ENCODE measurements around the gene KRTAP10-4. TPM values are rescaled to one million over a fixed set of nuclear protein-coding genes. Genes with fewer than 3 reads are reported as not detected.
"Not testable (repeated sequence)": the region's sequence is repeated elsewhere in the genome, so short reads cannot be mapped to it uniquely, and the experiment has no call there.

The KRTAP10-4 gene
- total RNA-seq, 4 donors from 2014 or later, result not detected

- H3K36me3 ChIP-seq, result no peaks in the 10 kb centered on the region
- H3K9me3 ChIP-seq, result peaks cover 0 to 24% (median 0%) of the 10 kb centered on the region in 4 donors
- DNase-seq (ENCODE audit: low spot score in 2 of 2), result no peak
- TF ChIP-seq POLR2A (IDR thresholded peaks at IDR 0.05), result no peak
- TF ChIP-seq EP300 (IDR thresholded peaks at IDR 0.05), result no peak
- no peak for TF ChIP-seq CTCF (IDR thresholded peaks at IDR 0.05)
- no peak overlapping the region for H3K4me3 ChIP-seq
- 51 to 58% methylated on average over 12 to 14 of the region's 17 CpGs for WGBS, 2 donors
- no peaks in the 10 kb centered on the region for H3K27me3 ChIP-seq
- no peaks in the 10 kb centered on the region for H3K4me1 ChIP-seq
- no peak overlapping the region for H3K27ac ChIP-seq
Measured at GRCh38 chr21:44603109-44603875, 29.8 kb downstream of the KRTAP10-4 start.

DNA sequence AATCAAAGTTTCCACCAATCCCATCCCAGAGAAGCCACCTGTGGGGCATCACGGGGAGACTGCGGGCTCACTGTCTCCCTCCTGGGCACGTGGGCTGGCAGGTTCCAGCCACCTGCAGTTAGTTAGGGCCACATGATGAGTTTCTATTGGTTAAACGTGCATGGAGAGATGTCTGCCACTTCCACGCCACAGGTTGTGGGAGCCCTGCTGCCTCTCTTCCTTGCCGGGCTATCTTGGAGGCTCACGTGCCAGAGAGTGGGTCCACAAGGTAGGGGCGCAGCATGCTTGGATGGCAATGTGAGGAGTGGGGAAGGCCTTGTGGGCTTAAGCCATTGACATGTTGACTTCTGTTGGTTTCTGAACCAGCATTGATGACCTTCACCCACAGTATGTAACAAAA, 30.4 kb downstream of the KRTAP10-4 start:
- no peaks in the 10 kb centered on the region for H3K36me3 ChIP-seq
- H3K4me1 ChIP-seq, result no peaks in the 10 kb centered on the region
- H3K27ac ChIP-seq, result no peak overlapping the region
- no peaks in the 10 kb centered on the region for H3K27me3 ChIP-seq
- no peak overlapping the region for H3K4me3 ChIP-seq
- WGBS, 2 donors, result 81 to 88% methylated on average over 8 of the region's 8 CpGs
- peaks cover 0 to 22% (median 0%) of the 10 kb centered on the region in 4 donors for H3K9me3 ChIP-seq
- no peak for DNase-seq (ENCODE audit: low spot score in 2 of 2)
- TF ChIP-seq EP300 (IDR thresholded peaks at IDR 0.05) (no peak), POLR2A (IDR thresholded peaks at IDR 0.05) (no peak), CTCF (IDR thresholded peaks at IDR 0.05) (no peak)

DNA sequence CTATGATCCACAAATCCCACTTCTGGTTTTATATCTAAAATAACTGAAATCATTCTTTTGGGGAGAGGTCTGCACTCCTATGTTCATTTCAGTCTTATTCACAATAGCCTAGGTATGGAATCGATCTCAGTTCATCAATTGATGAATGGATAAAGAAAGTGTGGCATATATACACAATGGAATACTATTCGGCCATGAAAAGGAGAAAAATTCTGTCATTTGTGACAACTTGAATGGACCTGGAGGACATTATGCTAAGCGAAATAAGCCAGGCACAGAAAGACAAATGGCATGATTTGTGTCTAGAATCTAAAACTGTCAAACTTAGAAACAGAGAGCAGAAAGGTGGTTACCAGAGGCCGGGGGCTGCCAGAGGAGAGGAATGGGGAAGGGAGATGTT, 33.0 kb downstream of the KRTAP10-4 start:
- TF ChIP-seq POLR2A (IDR thresholded peaks at IDR 0.05) (no peak), EP300 (IDR thresholded peaks at IDR 0.05) (no peak)
- peaks cover 0 to 44% (median 0%) of the 10 kb centered on the region in 4 donors for H3K9me3 ChIP-seq
- WGBS, 2 donors, result 73 to 86% methylated on average over 4 of the region's 4 CpGs
- H3K27ac ChIP-seq, result no peak overlapping the region
- no peaks in the 10 kb centered on the region for H3K36me3 ChIP-seq
- H3K27me3 ChIP-seq, result no peaks in the 10 kb centered on the region
- H3K4me1 ChIP-seq, result no peaks in the 10 kb centered on the region
- H3K4me3 ChIP-seq, result no peak overlapping the region
- DNase-seq (ENCODE audit: low spot score in 2 of 2), result no peak

GRCh38 chr21:44609193-44609592, 35.7 kb downstream of the KRTAP10-4 start:
- no peak for TF ChIP-seq CTCF (IDR thresholded peaks at IDR 0.05)
- TF ChIP-seq EP300 (IDR thresholded peaks at IDR 0.05), result no peak
- no peak for TF ChIP-seq POLR2A (IDR thresholded peaks at IDR 0.05)
- Histone ChIP-seq H3K9me3 (peaks cover 0 to 51% (median 0%) of the 10 kb centered on the region in 4 donors), H3K36me3 (no peaks in the 10 kb centered on the region), H3K4me3 (no peak overlapping the region), H3K27ac (no peak overlapping the region), H3K27me3 (no peaks in the 10 kb centered on the region), H3K4me1 (no peaks in the 10 kb centered on the region)
- no peak for DNase-seq (ENCODE audit: low spot score in 2 of 2)

DNA sequence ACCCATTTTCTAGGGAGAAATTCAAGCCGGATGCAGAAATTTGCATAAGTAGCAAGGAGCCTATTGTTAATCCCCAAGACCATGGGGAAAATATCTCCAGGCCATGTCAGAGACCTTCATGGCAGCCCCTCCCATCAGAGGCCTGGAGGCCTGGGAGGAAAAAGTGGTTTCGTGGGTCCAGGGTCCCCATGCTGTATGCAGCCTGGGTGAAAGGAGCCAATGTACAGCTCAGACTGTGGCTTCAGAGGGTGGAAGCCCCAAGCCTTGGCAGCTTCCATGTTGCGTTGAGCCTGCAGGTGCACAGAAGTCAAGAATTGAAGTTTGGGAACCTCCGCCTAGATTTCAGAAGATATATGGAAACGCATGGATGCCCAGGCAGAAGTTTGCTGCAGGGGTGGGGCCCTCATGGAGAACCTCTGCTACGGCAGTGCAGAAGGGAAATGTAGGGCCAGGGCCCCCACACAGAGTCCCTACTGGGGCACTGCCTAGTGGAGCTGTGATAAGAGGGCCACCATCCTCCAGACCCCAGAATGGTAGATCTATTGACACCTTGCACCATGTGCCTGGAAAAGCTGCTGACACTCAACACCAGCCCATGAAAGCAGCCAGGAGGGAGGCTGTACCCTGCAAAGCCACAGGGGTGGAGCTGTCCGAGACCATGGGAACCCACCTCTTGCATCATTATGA, 36.8 kb downstream of the KRTAP10-4 start:
- not testable (repeated sequence) for H3K27ac ChIP-seq; H3K36me3 ChIP-seq; H3K4me3 ChIP-seq; DNase-seq (ENCODE audit: low spot score in 2 of 2); H3K27me3 ChIP-seq; H3K4me1 ChIP-seq
- peaks cover 0 to 47% (median 0%) of the 10 kb centered on the region in 4 donors for H3K9me3 ChIP-seq
- 92 to 93% methylated on average over 7 of the region's 7 CpGs for WGBS, 2 donors

GRCh38 chr21:44611551-44611950, 38.0 kb downstream of the KRTAP10-4 start:
- Histone ChIP-seq H3K36me3 (no peaks in the 10 kb centered on the region), H3K27ac (no peak overlapping the region), H3K4me3 (no peak overlapping the region), H3K4me1 (no peaks in the 10 kb centered on the region), H3K9me3 (peaks cover 0 to 42% (median 0%) of the 10 kb centered on the region in 4 donors), H3K27me3 (no peaks in the 10 kb centered on the region)
- whole genome bisulfite sequencing, 2 donors, result 84 to 89% methylated on average over 4 of the region's 4 CpGs
- TF ChIP-seq EP300 (IDR thresholded peaks at IDR 0.05) (no peak), CTCF (IDR thresholded peaks at IDR 0.05) (no peak), POLR2A (IDR thresholded peaks at IDR 0.05) (no peak)
- no peak for DNase-seq (ENCODE audit: low spot score in 2 of 2)
